IPS DF 4.7 (cell line): ENCODE results near the gene GPR32.
"Not testable (repeated sequence)": the region's sequence is repeated elsewhere in the genome, so short reads cannot be mapped to it uniquely, and the experiment has no call there.

Source experiments
- DNase-seq: peaks from one replicate; pipeline ENCODE4 v3.0.0-alpha.2; 2013; ENCODE audit warnings: low spot score; ENCODE audit errors: extremely low read depth

GPR32 gene, protein sequence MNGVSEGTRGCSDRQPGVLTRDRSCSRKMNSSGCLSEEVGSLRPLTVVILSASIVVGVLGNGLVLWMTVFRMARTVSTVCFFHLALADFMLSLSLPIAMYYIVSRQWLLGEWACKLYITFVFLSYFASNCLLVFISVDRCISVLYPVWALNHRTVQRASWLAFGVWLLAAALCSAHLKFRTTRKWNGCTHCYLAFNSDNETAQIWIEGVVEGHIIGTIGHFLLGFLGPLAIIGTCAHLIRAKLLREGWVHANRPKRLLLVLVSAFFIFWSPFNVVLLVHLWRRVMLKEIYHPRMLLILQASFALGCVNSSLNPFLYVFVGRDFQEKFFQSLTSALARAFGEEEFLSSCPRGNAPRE

DNA sequence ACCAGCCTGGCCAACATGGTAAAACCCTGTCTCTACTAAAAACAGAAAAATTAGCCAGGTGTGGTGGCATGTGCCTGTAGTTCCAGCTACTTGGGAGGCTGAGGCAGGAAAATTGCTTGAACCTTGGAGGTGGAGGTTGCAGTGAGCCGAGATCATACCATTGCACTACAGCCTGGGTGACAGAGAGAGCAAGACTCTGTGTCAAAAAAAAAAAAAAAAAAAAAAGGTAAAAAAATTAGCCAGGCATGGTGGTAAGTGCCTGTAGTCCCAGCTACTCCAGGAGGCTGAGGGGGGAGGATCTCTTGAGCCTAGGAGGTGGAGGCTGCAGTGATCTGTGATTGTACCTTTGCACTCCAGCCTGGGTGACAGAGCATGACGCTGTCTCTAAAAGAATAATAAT lies at the start of gene GPR32:
Gene GPR32, plus strand, starts transcription at position 301 of the 400 bp plus-strand sequence. CDS start 137 bp downstream, outside the sequence.
- DNase-seq: not testable (repeated sequence)

DNA sequence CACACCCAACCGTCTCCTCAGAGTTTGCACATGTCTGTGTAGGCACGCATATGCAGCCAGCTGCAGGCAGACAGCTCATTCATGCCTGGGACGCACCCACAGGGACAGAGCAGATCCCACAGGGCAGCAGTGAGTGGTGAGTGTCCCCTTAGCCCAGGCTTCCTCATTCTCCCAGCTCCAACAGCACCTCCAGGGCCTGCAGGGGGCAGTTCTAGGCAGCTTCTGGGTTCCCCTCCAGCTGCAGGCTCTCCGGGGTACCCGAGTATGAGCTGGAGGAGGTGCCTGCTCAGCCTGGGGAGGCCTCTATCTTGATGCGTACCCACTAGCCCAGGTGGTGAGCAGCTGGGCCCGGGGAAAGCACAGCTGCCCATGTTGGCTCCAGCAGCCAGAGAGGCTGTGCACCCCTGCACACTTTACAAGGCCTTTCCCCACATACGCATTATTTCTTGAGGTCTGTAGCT lies 49.3 kb upstream of the GPR32 start:
- no peak for DNase-seq

DNA sequence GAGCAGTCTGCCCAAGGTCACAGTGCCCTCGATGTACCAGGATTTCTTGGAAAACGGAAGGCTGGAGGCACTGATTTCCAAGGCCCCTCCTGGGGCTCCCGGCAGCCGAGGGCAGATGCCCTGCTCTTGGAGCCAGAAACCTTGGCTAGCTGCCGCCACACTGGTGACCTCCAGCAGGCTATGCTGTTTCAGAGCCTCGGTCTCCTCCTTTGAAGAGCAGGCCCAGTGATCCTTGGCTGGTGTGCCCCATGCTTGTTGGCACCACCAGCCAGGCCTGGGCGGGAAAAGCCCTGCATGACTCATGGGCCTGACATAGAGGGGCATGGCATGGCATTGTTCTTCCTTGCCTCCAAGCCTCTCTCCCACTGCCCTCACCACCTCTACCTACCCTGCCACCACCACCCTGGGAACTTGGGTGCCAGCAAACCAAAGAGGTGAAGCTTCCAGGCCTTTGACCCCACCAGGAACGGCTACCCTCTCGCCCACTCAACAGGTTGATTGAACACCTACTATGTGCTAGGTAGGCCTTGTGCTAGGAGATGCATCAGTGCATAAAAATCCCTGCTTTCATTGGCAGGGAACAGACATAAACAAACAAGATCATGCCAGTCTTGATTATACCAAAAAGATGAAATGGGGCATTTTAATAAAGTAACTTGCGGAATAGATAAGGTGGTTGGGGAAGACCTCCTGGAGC lies 48.7 kb upstream of the GPR32 start:
- DNase-seq: no peak

DNA sequence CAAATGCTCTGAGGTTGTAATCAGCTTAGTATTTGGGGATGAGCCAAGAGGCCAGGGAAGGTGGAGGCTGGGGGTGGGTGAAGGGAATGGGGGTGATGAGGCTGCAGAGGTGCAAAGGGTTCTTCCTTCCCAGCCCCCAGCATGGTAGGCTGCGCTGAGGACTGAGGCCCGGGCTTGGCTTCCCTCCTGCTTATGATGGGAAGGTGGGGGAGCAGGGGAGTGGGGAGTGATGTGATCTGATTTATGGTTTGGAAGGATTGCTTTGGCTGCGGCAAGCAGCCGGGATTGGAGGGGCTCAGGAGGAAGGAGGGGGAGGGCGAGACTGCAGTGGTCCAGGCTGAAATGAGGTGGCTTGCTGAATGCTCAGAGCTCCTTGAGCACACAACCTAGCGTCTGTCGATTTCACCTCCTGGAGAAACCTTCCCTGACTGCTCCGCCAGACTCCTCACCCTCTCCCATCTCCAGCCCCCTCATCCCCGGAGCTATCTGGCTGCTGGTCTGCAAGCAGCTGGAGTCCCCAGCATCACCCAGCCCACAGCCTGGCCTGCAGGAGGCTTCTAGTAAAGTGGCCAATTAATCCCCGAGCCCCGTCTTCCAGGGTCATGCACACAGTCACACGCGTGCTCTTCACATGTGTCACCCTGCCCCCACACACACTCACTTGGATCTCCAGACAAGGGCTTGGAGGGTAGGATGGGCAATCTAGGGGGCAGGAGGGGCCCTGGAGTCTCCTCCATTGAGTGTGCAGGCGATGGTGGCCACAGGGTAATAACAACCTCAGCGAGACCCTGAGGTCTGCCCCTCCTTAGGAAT lies 47.9 kb upstream of the GPR32 start:
- no peak for DNase-seq

DNA sequence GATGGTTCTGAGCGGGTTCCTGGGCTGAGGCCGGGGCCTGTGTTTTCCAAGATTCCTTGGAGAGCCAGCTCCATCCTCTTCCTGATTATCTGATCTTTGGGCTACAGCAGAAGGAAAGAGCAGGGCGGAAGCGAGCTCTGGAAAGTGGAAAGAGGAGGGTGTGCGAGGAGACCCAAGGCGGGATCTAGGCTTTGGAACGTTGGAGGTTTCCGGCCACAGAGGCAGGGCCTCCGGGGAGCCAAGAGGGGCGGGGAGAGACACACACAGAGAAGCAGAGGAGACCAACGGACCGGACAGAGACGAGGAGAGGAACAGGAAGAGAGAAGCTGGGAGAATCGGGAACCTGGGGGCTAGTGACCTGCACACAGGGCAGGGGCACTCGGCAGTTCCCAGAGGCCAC lies 47.2 kb upstream of the GPR32 start, which contains the start of gene CLEC11A:
Gene CLEC11A, plus strand, starts transcription at position 296 of the 400 bp plus-strand sequence. CDS start 162 bp downstream, outside the sequence.
- no peak for DNase-seq

DNA sequence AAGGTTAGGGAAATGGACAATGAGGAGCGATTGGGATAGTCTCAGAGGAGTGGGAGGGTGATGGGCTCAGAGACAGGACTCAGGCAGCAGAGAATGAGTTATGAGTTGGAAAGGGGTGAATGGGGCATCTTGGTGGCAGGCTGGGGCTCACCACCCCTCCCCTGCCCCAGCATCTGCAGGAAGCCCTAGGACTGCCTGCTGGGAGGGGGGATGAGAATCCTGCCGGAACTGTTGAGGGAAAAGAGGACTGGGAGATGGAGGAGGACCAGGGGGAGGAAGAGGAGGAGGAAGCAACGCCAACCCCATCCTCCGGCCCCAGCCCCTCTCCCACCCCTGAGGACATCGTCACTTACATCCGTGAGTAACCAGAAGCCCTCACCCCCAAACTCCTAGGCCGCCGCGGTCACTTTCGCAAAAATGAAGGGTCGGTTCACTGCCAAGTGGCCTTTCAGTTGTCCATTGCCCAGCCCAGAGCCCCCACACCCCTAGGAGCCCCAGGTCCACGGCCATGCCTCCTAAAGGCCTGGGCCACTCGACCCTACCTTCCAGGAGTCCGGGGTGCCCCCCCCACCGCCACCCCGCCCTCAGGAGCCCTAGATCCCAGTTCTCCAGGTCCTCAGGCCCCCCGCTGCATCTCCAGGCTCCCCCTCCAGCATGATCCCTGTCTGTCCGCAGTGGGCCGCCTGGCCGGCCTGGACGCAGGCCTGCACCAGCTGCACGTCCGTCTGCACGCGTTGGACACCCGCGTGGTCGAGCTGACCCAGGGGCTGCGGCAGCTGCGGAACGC lies 46.3 kb upstream of the GPR32 start:
- no peak for DNase-seq

DNA sequence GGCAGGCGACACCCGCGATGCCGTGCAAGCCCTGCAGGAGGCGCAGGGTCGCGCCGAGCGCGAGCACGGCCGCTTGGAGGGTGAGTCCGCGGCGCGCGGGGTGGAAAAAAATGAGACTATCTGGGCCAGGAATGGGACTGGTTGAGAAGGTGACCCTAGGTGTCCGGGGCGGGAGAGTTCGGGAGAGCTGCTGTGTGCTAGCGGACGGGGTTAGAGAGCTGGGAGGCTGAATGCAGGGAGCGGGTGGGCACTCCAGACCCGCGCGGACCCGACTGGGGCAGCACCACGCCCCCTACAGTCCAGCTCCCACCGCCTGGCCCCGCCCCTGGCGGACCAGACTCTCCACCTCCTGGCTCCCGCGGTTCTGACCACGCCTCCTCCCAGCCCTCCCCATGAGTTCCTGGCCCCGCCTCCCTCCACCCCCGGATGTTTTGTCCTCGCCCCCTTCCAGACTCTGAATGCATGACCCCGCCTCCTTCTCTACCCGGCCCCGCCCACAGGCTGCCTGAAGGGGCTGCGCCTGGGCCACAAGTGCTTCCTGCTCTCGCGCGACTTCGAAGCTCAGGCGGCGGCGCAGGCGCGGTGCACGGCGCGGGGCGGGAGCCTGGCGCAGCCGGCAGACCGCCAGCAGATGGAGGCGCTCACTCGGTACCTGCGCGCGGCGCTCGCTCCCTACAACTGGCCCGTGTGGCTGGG lies 45.6 kb upstream of the GPR32 start:
- DNase-seq: peak; percentile 86

DNA sequence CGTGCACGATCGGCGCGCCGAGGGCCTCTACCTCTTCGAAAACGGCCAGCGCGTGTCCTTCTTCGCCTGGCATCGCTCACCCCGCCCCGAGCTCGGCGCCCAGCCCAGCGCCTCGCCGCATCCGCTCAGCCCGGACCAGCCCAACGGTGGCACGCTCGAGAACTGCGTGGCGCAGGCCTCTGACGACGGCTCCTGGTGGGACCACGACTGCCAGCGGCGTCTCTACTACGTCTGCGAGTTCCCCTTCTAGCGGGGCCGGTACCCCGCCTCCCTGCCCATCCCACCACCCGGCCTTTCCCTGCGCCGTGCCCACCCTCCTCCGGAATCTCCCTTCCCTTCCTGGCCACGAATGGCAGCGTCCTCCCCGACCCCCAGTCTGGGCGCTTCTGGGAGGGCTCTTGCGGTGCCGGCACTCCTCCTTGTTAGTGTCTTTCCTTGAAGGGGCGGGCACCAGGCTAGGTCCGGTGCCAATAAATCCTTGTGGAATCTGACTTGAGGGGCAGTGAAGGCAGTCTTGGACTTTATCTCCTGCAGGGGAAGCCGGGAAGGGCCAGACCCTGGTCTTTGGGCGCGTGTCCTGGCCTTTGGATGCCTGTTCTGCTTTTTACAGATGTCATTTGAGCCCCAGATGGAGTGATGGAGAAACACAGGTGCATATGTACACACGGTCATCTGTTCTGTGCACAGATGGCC lies 44.9 kb upstream of the GPR32 start:
- DNase-seq: no peak

DNA sequence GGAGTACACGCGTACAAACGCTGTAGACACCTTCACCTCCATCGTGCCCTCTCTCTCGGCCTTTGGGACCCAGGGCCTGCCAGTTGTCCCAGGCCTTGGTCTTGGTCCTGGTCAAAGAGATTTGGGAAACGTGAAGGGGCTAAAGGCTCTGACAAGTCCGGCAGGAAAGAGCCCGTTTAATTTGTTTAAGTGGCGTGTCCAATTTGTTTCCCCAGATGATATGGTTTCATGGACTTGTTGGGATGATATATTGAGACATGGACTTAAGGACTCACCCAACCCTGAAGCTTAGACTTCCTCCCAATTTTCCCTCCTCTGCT lies 44.4 kb upstream of the GPR32 start:
- no peak for DNase-seq

DNA sequence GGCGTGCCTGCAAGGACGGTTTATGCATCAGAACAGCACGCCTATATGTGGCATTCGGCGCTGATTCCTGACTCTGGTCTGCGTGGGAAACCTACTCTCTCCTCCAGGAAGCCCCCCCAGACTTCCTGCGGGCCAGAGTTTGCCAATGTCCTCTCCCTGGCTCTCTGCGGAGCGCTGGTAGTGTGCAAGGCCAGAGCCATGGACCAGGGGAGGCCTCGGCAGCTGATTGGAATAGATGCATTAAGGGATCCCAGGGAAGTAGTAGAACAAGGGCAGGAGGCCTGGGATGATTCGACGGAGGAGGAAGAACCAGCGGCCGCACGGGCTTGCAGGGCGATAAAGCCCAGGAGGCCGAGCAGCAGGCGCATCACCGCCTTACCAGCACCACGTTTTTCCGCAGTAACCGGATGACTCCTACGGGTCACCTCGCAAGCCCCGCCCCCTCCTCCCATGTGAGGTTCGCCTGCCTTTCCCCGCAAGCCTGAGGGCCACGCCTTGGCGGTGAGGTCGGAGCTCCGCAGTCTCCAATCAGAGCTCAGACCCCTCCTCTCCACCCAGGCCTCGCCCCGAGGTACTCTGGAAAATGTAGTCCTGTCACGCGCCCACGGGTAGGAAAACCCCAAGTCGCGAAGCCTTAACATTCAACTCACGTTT lies 42.1 kb upstream of the GPR32 start:
- DNase-seq: peak; percentile 87

DNA sequence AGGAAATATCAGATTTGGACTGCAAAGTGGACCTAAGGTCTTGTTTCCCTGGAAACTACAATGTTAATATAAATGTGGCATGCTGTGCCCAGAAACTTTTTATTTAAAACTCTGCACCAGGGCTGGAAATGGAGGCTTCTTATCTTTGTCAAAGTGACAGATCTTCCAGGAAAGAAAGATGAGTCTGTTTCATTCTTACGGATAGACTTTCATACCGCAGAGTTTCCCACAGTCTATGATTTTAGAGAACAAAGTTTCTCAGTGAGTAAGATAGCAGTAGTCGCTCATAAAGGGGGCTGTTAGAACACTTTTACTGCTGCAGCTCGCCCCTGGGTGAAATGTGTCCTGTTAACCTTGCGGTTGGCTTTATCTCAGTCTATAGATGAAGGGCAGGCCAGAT lies 40.4 kb upstream of the GPR32 start:
- no peak for DNase-seq

DNA sequence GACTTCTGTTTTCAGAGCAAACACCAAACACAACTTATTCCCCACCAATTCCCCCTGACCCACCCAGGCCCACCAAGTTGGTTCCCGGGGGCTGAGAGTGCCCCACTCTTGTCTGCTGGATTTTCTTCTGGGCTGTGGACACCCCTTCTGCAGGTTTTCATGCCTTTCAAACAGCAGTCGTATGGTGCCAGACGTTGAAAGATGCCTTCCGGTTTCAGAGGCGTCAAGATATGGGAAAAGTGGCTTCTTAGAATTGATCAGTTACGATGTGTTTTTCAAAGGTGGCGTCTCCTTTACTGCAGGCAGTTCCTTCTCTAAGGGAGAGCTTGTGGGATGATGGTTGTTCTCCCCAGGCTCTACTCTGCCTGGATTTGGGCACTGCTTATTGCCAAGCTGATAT lies 34.4 kb upstream of the GPR32 start:
- no peak for DNase-seq

DNA sequence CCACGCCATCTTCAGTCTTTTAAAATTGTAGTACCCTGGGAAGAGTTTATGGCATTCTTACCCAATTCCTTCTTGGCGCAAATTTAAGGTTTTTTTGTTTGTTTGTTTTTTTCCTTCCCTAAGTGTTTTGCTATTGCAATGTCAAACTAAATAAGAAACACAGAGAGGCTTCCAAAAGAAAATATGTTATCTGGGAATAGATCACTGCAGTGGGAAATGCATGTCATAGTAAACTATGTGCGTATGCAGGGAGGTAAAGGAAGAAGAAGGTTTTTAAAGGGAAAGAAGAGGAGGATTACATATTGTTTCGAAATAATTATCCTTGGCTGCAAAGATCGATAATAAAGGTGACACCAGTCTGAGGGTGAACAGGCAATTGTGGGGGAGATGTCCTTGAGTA lies 33.9 kb upstream of the GPR32 start:
- DNase-seq: no peak

DNA sequence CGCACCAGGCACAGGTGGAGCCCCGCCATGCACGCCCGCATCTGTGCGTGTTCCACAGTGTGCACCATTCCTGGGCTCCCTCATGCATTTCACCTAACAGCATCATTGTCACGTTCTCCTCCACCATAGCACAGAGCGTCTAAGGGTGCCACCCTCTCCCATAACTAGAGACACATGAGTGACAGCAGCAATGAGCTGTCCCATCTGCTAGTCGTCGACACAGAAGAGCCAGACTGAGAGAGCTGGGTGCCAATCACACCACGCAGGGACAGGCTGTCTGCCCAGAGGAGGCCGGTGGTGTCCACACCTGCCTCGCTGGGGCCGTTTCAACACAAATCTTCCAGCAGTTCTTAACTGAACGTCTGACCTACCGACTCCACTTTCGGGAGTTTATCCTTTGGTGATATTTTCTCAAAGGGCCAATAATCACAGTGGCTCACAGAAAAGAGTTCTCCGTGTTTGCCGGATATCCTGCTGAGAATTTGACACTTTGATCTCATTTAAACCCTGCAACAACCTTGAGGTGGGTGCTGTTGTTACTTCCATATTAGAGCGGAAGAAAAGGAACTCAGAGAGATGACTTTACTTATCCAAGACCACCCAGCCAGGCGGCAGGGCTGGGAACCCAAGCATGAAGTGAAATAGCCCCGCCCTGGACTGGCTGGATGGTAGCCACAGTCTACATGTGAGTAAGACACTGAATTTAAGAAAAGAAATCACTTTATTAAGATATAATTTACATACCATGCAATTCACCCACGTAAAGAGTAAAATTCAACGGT lies 30.9 kb upstream of the GPR32 start:
- DNase-seq: no peak

DNA sequence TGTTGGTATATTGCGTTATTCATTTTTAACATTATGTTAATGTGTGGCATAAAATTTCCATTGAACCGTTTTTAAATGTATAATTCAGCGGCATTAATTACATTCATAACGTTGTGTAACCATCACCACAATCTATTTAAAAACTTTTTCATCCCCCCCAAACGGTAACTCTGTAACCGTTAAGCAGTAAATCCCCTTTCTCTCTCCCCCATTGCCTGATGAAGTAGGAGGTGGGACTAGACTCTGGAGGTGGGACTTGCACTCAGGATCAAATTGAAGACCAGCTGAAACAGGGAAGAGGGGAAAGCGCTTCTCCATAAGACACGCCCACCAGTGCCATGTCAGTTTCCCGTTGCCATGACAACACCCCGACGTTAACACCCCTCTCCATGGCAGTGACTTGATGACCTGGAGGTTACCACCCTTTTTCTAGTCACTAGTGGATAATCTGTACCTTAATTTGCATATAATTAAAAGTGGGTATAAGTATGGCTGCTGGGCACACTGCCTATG lies 30.3 kb upstream of the GPR32 start:
- no peak for DNase-seq

DNA sequence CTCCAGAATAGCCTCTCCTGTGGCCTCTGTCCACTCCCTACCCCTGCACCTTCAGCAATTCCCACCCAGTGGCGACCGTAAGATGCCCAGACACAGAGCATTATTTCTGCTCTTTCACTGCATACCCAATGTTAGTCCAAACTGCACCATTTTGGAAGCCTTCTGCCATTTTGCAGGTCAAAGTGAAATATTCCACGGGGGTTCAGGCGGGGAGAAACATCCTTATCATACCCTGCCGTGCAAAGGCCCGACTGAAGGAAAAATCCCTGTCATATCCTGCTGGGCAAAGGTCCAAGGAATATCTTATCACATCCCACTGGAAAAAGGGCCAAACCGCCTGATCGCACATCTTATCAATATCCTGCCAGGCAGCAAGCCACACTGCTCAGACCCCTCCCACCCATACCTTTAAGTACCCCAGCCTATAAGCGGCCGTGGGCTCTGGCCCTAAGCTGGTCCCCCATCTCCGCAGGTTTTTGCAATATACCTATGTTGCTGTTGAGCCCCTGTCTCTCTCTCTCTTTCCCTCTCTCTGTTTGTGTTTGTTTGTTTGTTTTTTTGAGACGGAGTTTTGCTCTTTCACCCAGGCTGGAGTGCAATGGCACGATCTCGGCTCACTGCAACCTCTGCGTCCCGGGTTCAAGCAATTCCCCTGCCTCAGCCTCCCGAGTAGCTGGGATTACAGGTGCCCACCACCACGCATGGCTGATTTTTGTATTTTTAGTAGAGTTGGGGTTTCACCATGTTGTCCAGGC lies 28.9 kb upstream of the GPR32 start:
- DNase-seq: no peak

DNA sequence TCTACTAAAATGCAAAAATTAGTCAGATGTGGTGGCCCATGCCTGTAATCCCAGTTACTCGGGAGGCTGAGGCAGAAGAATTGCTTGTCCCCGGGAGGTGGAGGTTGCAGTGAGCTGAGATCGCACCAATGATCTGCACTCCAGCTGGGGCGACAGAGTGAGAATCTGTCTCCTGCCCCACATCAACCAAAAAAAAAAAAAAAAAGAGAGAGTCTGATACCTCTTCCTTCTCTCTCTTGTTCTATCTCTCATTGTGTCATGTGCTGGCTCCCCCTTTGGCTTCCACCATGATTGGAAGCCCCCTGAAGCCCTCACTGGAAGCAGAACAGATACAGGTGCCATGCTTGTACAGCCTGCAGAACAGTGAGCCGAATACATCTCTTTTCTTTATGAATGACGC lies 26.7 kb upstream of the GPR32 start:
- DNase-seq: no peak

DNA sequence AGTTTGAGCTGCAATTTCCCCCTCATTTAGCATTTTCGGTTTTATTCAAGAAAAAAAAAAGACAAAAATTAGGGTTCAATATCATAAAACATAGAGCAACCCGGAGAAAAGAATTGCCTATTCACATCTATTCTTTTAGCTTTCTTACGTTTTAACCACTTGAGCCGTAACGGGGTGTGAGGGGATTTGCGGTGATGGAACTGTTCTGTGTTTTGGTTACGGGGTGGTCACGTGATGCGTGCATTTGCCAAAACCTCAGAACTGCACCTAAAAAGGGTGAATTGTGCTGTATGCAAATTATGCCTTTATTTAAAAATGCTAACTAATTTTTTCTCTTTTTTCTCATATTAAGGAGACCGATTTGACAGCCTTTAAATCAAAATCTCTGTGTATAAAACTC lies 25.0 kb upstream of the GPR32 start:
- no peak for DNase-seq
